CD4-positive, alpha-beta T cell treated with Interleukin-15 for 4 hours (primary cell): ENCODE data around the gene P2RY13.

Experiments
- DNase-seq: peaks from one replicate; pipeline ENCODE4 v3.0.0-alpha.2; 2020; ENCODE audit warnings: low spot score

Gene P2RY13

GRCh38 chr3:151293127-151293526 lies 36.2 kb downstream of the P2RY13 start:
- no peak for DNase-seq

GRCh38 chr3:151290673-151291072 lies 38.7 kb downstream of the P2RY13 start:
- DNase-seq, result no peak

GRCh38 chr3:151289445-151289844 lies 39.9 kb downstream of the P2RY13 start:
- DNase-seq, result no peak

- DNase-seq, result no peak
These were observed 43.4 kb downstream of the P2RY13 start for GRCh38 chr3:151285940-151286339.

GRCh38 chr3:151283907-151284461 lies 45.4 kb downstream of the P2RY13 start:
- DNase-seq, result peak; percentile 42

- peak; percentile 36 for DNase-seq
These were observed 46.0 kb downstream of the P2RY13 start for GRCh38 chr3:151283387-151283786.

GRCh38 chr3:151282921-151283320 lies 46.4 kb downstream of the P2RY13 start:
- DNase-seq, result peak; percentile 67

GRCh38 chr3:151281671-151282324 lies 47.6 kb downstream of the P2RY13 start:
- no peak for DNase-seq

- peak; percentile 22 for DNase-seq
These were observed 51.1 kb downstream of the P2RY13 start, which contains the start of gene P2RY14 for GRCh38 chr3:151278230-151278629. P2RY14 (minus strand) TSS chr3:151278542; CDS start chr3:151214316, 64,226 bp downstream.

- peak; percentile 40 for DNase-seq
These were observed 52.7 kb downstream of the P2RY13 start for GRCh38 chr3:151276687-151277042.
